Heart left ventricle (tissue), 13 donors: ENCODE results near the gene WRAP73.

ENCODE experiments used
- POLR2A ChIP-seq, 2 donors: fragments of 450-650 bp; IDR thresholded peaks; one replicate each; pipeline ENCODE4 v1.6.1; 2017; ENCODE audit warnings: antibody characterized with exemption in 2 of 2, mild to moderate bottlenecking in 2 of 2, moderate library complexity in 2 of 2
- TF ChIP-seq, protein P1 (sequence below), 12 donors: fragments of 200-600 bp; sonication (generic) in 4 of 12; IDR thresholded peaks; one replicate each; pipeline versions ENCODE4 v1.5.0 to v1.8.0; 2018 to 2022; ENCODE audit warnings: antibody characterized with exemption in 12 of 12, mild to moderate bottlenecking in 5 of 12
- donor health status: ischemic (EF 13 %, LVEDD 7.1; RV severe dilation, severe dysfunction).
- donor health status: DM: no; HTN: yes; CAD: no.
- donor health status: DM: no; HTN: no; CAD: no.
- donor health status: ischemic (EF 25% LVEDD 6.9; RV normal size, moderate dysfunction).
- donor health status: ischemic (EF 25% LVEDD 5.7; RV mildly dilated, moderate dysfunction).
- donor health status: ischemic (EF 35%, LVEDD 5.7; RV mildly dilated, moderate dysfunction).
- donor health status: nonischemic (EF 11% LVEDD 7.7; RV severe dilation, severe dysfunction).
- donor health status: DM: yes; HTN: yes; CAD: no.
- donor health status: PGD.
- donor health status: ischemic (EF 29% LVEDD 5.4; RV normal size, mild dysfunction).
- donor health status: nonischemic (EF 23%, LVEDD 6.1; RV moderate dilation, normal function).

DNA sequence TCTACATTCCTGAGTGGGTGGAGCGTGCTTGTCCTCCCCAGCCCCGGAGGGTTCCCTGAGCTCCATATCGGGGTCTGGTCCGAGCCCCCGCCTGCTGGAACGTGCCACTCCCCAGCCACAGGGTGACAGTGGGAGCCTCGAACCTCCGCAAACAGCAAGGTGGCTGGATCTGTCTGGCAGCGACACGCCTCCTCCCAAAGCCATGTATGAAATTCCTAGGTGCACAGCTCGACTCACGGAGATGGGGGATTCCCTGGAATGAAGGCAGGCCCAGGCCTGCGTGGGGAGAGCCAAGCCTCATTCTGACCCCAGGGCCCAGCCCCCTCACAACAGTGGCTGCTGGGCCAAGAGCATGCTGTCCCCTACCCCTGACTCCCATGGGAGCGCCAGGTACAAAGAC, 35.3 kb upstream of the WRAP73 start:
- TF ChIP-seq, protein P1, sequence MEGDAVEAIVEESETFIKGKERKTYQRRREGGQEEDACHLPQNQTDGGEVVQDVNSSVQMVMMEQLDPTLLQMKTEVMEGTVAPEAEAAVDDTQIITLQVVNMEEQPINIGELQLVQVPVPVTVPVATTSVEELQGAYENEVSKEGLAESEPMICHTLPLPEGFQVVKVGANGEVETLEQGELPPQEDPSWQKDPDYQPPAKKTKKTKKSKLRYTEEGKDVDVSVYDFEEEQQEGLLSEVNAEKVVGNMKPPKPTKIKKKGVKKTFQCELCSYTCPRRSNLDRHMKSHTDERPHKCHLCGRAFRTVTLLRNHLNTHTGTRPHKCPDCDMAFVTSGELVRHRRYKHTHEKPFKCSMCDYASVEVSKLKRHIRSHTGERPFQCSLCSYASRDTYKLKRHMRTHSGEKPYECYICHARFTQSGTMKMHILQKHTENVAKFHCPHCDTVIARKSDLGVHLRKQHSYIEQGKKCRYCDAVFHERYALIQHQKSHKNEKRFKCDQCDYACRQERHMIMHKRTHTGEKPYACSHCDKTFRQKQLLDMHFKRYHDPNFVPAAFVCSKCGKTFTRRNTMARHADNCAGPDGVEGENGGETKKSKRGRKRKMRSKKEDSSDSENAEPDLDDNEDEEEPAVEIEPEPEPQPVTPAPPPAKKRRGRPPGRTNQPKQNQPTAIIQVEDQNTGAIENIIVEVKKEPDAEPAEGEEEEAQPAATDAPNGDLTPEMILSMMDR (IDR thresholded peaks at IDR 0.05): no peak
- TF ChIP-seq POLR2A (IDR thresholded peaks at IDR 0.05): no peak
